Measurements from ENCODE around the gene SLC1A2. TPM values are rescaled to one million over a fixed set of nuclear protein-coding genes. Genes with fewer than 3 reads are reported as not detected.

SLC1A2 gene
- total RNA-seq, 2 experiments from 2014 or later, result not detected

DNA sequence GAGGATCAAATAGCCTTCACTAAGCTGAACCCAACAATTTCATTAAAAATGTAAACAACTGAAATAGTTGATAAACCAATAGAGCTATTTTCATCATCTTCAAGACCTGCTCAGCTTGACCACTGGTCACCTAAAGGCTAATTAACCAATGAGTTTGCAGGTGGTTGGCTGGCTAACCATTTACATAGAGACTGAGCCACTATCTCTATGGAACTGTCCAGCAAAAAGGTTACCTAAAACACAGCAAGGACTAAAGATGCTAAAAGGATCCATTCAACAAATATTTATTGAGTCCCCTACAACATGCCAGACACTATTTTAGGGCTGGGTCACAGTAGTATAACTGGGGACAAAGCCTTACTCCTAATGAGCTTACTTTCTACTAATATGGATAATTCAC lies 156.6 kb downstream of the SLC1A2 start:
- Histone ChIP-seq H3K4me1 (ENCODE audit: insufficient read depth, low read length, poor library complexity, severe bottlenecking) (no peaks in the 10 kb centered on the region), H3K4me3 (ENCODE audit: low read depth, low read length, poor library complexity, severe bottlenecking) (no peak overlapping the region), H3K27ac (ENCODE audit: low read depth, low read length, poor library complexity, severe bottlenecking) (no peak overlapping the region), H3K36me3 (ENCODE audit: insufficient read depth, low read length) (no peaks in the 10 kb centered on the region), H2AFZ (ENCODE audit: low read length) (no peak overlapping the region), H3K9me2 (ENCODE audit: insufficient read depth, low read length) (no peaks in the 10 kb centered on the region), H3K79me2 (ENCODE audit: insufficient read depth, low read depth, low read length) (no peaks in the 10 kb centered on the region), H3K9me3 (ENCODE audit: low read length) (no peaks in the 10 kb centered on the region), H4K20me1 (ENCODE audit: insufficient read depth, low read length) (no peaks in the 10 kb centered on the region), H3K4me2 (ENCODE audit: low read length) (no peak overlapping the region)
- intact Hi-C loops (cut with micrococcal nuclease; ENCODE audit: unreplicated experiment), result no loop called here
- ChIA-PET CTCF (ENCODE audit: unreplicated experiment) (no interaction called here), POLR2A (interaction anchor here (0.5 to 0.6 kb wide), 2 partner anchors 348 to 909 kb away, joined by 5 to 8 read pairs; no protein-coding TSS in a partner anchor)
- DNase-seq (ENCODE audit: low spot score), result no peak
- TF ChIP-seq EZH2phosphoT487 (IDR thresholded peaks at IDR 0.05; ENCODE audit: borderline replicate concordance, low read depth, low read length), result no peak
- TF ChIP-seq, protein P1, sequence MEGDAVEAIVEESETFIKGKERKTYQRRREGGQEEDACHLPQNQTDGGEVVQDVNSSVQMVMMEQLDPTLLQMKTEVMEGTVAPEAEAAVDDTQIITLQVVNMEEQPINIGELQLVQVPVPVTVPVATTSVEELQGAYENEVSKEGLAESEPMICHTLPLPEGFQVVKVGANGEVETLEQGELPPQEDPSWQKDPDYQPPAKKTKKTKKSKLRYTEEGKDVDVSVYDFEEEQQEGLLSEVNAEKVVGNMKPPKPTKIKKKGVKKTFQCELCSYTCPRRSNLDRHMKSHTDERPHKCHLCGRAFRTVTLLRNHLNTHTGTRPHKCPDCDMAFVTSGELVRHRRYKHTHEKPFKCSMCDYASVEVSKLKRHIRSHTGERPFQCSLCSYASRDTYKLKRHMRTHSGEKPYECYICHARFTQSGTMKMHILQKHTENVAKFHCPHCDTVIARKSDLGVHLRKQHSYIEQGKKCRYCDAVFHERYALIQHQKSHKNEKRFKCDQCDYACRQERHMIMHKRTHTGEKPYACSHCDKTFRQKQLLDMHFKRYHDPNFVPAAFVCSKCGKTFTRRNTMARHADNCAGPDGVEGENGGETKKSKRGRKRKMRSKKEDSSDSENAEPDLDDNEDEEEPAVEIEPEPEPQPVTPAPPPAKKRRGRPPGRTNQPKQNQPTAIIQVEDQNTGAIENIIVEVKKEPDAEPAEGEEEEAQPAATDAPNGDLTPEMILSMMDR (conservative IDR thresholded peaks at IDR 0.05; ENCODE audit: low read length), result no peak
- BruUV-seq (replicated peaks), result no TSS peak

DNA sequence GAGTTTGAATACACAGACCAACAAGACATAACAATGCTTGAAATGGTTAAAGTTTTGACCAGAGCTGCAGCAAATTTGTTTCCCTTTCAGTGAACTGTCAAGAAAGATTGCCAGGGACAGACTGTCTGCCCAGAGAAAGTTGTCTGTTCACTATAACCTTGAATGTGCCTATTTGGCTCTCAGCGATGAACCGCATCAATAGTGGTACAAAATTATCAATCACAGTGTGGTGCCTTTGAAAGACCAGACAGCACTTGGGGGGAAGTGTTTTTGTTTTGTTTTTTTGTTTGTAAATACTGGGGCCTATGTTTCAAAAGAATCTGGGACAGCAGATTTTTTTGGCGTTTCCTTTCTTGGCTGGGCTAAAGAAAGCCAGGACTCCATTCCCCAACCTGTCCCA lies 157.3 kb downstream of the SLC1A2 start:
- H3K79me2 ChIP-seq (ENCODE audit: insufficient read depth, low read depth, low read length), result no peaks in the 10 kb centered on the region
- no peak overlapping the region for H3K27ac ChIP-seq (ENCODE audit: low read depth, low read length, poor library complexity, severe bottlenecking)
- no peaks in the 10 kb centered on the region for H4K20me1 ChIP-seq (ENCODE audit: insufficient read depth, low read length)
- H3K9me3 ChIP-seq (ENCODE audit: low read length), result no peaks in the 10 kb centered on the region
- BruUV-seq (replicated peaks), result no TSS peak
- no peak overlapping the region for H2AFZ ChIP-seq (ENCODE audit: low read length)
- H3K36me3 ChIP-seq (ENCODE audit: insufficient read depth, low read length), result no peaks in the 10 kb centered on the region
- TF ChIP-seq, protein P1 (conservative IDR thresholded peaks at IDR 0.05; ENCODE audit: low read length), result no peak
- TF ChIP-seq EZH2phosphoT487 (IDR thresholded peaks at IDR 0.05; ENCODE audit: borderline replicate concordance, low read depth, low read length), result no peak
- H3K4me2 ChIP-seq (ENCODE audit: low read length), result no peak overlapping the region
- H3K4me3 ChIP-seq (ENCODE audit: low read depth, low read length, poor library complexity, severe bottlenecking), result no peak overlapping the region
- H3K4me1 ChIP-seq (ENCODE audit: insufficient read depth, low read length, poor library complexity, severe bottlenecking), result no peaks in the 10 kb centered on the region
- intact Hi-C loops (cut with micrococcal nuclease; ENCODE audit: unreplicated experiment), result no loop called here
- ChIA-PET POLR2A (no interaction called here), CTCF (ENCODE audit: unreplicated experiment) (no interaction called here)
- no peaks in the 10 kb centered on the region for H3K9me2 ChIP-seq (ENCODE audit: insufficient read depth, low read length)
- DNase-seq (ENCODE audit: low spot score), result no peak

DNA sequence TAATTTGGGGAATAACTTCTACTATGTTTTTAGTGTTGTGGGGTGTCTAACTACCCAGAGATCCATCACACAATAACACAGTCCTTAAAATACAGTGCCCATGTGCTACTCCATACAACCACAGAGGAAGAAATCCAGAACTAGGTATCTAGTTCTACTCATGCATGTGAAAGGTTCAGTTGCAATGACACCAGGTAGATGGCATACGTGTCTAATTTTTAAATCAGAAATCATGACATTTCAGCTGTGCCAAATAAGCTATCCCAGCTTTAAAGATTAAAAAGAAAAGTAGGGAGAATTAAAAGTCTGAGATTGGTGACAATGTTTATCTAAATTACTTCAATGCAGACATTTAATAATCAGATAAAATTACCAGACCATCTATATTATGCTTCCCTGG lies 158.2 kb downstream of the SLC1A2 start:
- Histone ChIP-seq H3K27ac (ENCODE audit: low read depth, low read length, poor library complexity, severe bottlenecking) (no peak overlapping the region), H3K36me3 (ENCODE audit: insufficient read depth, low read length) (no peaks in the 10 kb centered on the region), H4K20me1 (ENCODE audit: insufficient read depth, low read length) (no peaks in the 10 kb centered on the region), H3K4me1 (ENCODE audit: insufficient read depth, low read length, poor library complexity, severe bottlenecking) (no peaks in the 10 kb centered on the region), H2AFZ (ENCODE audit: low read length) (no peak overlapping the region), H3K9me3 (ENCODE audit: low read length) (no peaks in the 10 kb centered on the region), H3K4me2 (ENCODE audit: low read length) (no peak overlapping the region), H3K79me2 (ENCODE audit: insufficient read depth, low read depth, low read length) (no peaks in the 10 kb centered on the region), H3K4me3 (ENCODE audit: low read depth, low read length, poor library complexity, severe bottlenecking) (no peak overlapping the region), H3K9me2 (ENCODE audit: insufficient read depth, low read length) (no peaks in the 10 kb centered on the region)
- intact Hi-C loops (cut with micrococcal nuclease; ENCODE audit: unreplicated experiment), result no loop called here
- no peak for DNase-seq (ENCODE audit: low spot score)
- no TSS peak for BruUV-seq (replicated peaks)
- POLR2A ChIA-PET, result interaction anchor here (0.6 kb wide), 1 partner anchor 333 kb away, joined by 4 read pairs; no protein-coding TSS in a partner anchor
- CTCF ChIA-PET (ENCODE audit: unreplicated experiment), result no interaction called here
- TF ChIP-seq EZH2phosphoT487 (IDR thresholded peaks at IDR 0.05; ENCODE audit: borderline replicate concordance, low read depth, low read length), result no peak
- TF ChIP-seq, protein P1 (conservative IDR thresholded peaks at IDR 0.05; ENCODE audit: low read length), result no peak; the same call in 1 of the 2 replicates
